ENCODE results near the gene REP15. TPM values are rescaled to one million over a fixed set of nuclear protein-coding genes. Genes with fewer than 3 reads are reported as not detected.

REP15 gene
- total RNA-seq, 1 donor from 2014 or later, result 0.53 TPM

- H3K27me3 ChIP-seq (ENCODE audit: control insufficient read depth, insufficient read depth, low read length), result no peaks in the 10 kb centered on the region
- no peak overlapping the region for H3K4me3 ChIP-seq (ENCODE audit: low read depth, low read length)
- peak; percentile 89 for DNase-seq (ENCODE audit: low read depth)
- peak; percentile 79 for TF ChIP-seq CTCF (IDR thresholded peaks at IDR 0.05; ENCODE audit: insufficient read depth, low read length, severe bottlenecking)
- H3K36me3 ChIP-seq (ENCODE audit: control insufficient read depth, insufficient read depth, low read length), result no peaks in the 10 kb centered on the region
- FAIRE-seq, result peak; percentile 97
These were observed 7.6 kb downstream of the REP15 start for GRCh38 chr12:27703720-27704452.

GRCh38 chr12:27705263-27705662 lies 9.0 kb downstream of the REP15 start:
- FAIRE-seq (no peak), DNase-seq (ENCODE audit: low read depth) (no peak)
- H3K36me3 ChIP-seq (ENCODE audit: control insufficient read depth, insufficient read depth, low read length), result no peaks in the 10 kb centered on the region
- H3K4me3 ChIP-seq (ENCODE audit: low read depth, low read length), result no peak overlapping the region
- no peak for TF ChIP-seq CTCF (IDR thresholded peaks at IDR 0.05; ENCODE audit: insufficient read depth, low read length, severe bottlenecking)
- H3K27me3 ChIP-seq (ENCODE audit: control insufficient read depth, insufficient read depth, low read length), result no peaks in the 10 kb centered on the region

GRCh38 chr12:27707216-27707615 lies 11.0 kb downstream of the REP15 start:
- DNase-seq (ENCODE audit: low read depth) (peak; percentile 78), FAIRE-seq (no peak)
- H3K4me3 ChIP-seq (ENCODE audit: low read depth, low read length), result no peak overlapping the region
- no peaks in the 10 kb centered on the region for H3K27me3 ChIP-seq (ENCODE audit: control insufficient read depth, insufficient read depth, low read length)
- H3K36me3 ChIP-seq (ENCODE audit: control insufficient read depth, insufficient read depth, low read length), result no peaks in the 10 kb centered on the region
- no peak for TF ChIP-seq CTCF (IDR thresholded peaks at IDR 0.05; ENCODE audit: insufficient read depth, low read length, severe bottlenecking)

GRCh38 chr12:27709212-27709931 lies 13.1 kb downstream of the REP15 start:
- H3K27me3 ChIP-seq (ENCODE audit: control insufficient read depth, insufficient read depth, low read length), result no peaks in the 10 kb centered on the region
- no peak for TF ChIP-seq CTCF (IDR thresholded peaks at IDR 0.05; ENCODE audit: insufficient read depth, low read length, severe bottlenecking)
- H3K4me3 ChIP-seq (ENCODE audit: low read depth, low read length), result no peak overlapping the region
- no peak for DNase-seq (ENCODE audit: low read depth)
- no peak for FAIRE-seq
- peaks cover 6% of the 10 kb centered on the region for H3K36me3 ChIP-seq (ENCODE audit: control insufficient read depth, insufficient read depth, low read length)

GRCh38 chr12:27709932-27710591 lies 13.8 kb downstream of the REP15 start:
- peak overlapping the region; percentile 70 for H3K4me3 ChIP-seq (ENCODE audit: low read depth, low read length)
- TF ChIP-seq CTCF (IDR thresholded peaks at IDR 0.05; ENCODE audit: insufficient read depth, low read length, severe bottlenecking), result no peak
- FAIRE-seq, result no peak
- DNase-seq (ENCODE audit: low read depth), result peak; percentile 66
- H3K27me3 ChIP-seq (ENCODE audit: control insufficient read depth, insufficient read depth, low read length), result no peaks in the 10 kb centered on the region
- peaks cover 6% of the 10 kb centered on the region for H3K36me3 ChIP-seq (ENCODE audit: control insufficient read depth, insufficient read depth, low read length)
